ENCODE measurements around the gene MTHFD1L. TPM values are rescaled to one million over a fixed set of nuclear protein-coding genes. Genes with fewer than 3 reads are reported as not detected.

MTHFD1L gene
- total RNA-seq, 1 donor from 2014 or later = 53.2 TPM

- Histone ChIP-seq H3K27me3 (ENCODE audit: control insufficient read depth, insufficient read depth, low read length) (no peaks in the 10 kb centered on the region), H3K36me3 (ENCODE audit: control insufficient read depth, insufficient read depth, low read length) (peaks cover 5% of the 10 kb centered on the region), H3K4me3 (ENCODE audit: low read depth, low read length) (no peak overlapping the region)
- no peak for TF ChIP-seq CTCF (IDR thresholded peaks at IDR 0.05; ENCODE audit: insufficient read depth, low read length, severe bottlenecking)
- no peak for DNase-seq (ENCODE audit: low read depth)
- no peak for FAIRE-seq
Measured at GRCh38 chr6:150898399-150899170, 33.1 kb downstream of the MTHFD1L start.

GRCh38 chr6:150899231-150899630 lies 33.7 kb downstream of the MTHFD1L start:
- no peak for TF ChIP-seq CTCF (IDR thresholded peaks at IDR 0.05; ENCODE audit: insufficient read depth, low read length, severe bottlenecking)

GRCh38 chr6:150900049-150900448 lies 34.5 kb downstream of the MTHFD1L start:
- Histone ChIP-seq H3K27me3 (ENCODE audit: control insufficient read depth, insufficient read depth, low read length) (no peaks in the 10 kb centered on the region), H3K36me3 (ENCODE audit: control insufficient read depth, insufficient read depth, low read length) (peaks cover 5% of the 10 kb centered on the region), H3K4me3 (ENCODE audit: low read depth, low read length) (no peak overlapping the region)
- no peak for TF ChIP-seq CTCF (IDR thresholded peaks at IDR 0.05; ENCODE audit: insufficient read depth, low read length, severe bottlenecking)
- FAIRE-seq (no peak), DNase-seq (ENCODE audit: low read depth) (no peak)

More at GRCh38 chr6:150899231-150899630, 33.7 kb downstream of the MTHFD1L start:
- Histone ChIP-seq H3K27me3 (ENCODE audit: control insufficient read depth, insufficient read depth, low read length) (no peaks in the 10 kb centered on the region), H3K36me3 (ENCODE audit: control insufficient read depth, insufficient read depth, low read length) (peaks cover 5% of the 10 kb centered on the region), H3K4me3 (ENCODE audit: low read depth, low read length) (no peak overlapping the region)
- FAIRE-seq (no peak), DNase-seq (ENCODE audit: low read depth) (no peak)

GRCh38 chr6:150902142-150902776 lies 36.8 kb downstream of the MTHFD1L start:
- no peak for DNase-seq (ENCODE audit: low read depth)
- H3K27me3 ChIP-seq (ENCODE audit: control insufficient read depth, insufficient read depth, low read length) = no peaks in the 10 kb centered on the region
- H3K36me3 ChIP-seq (ENCODE audit: control insufficient read depth, insufficient read depth, low read length) = peaks cover 10% of the 10 kb centered on the region
- FAIRE-seq = no peak
- H3K4me3 ChIP-seq (ENCODE audit: low read depth, low read length) = no peak overlapping the region
- TF ChIP-seq CTCF (IDR thresholded peaks at IDR 0.05; ENCODE audit: insufficient read depth, low read length, severe bottlenecking) = no peak

GRCh38 chr6:150905769-150906168 lies 40.3 kb downstream of the MTHFD1L start:
- TF ChIP-seq CTCF (IDR thresholded peaks at IDR 0.05; ENCODE audit: insufficient read depth, low read length, severe bottlenecking) = peak; percentile 36
- FAIRE-seq (no peak), DNase-seq (ENCODE audit: low read depth) (no peak)
- Histone ChIP-seq H3K36me3 (ENCODE audit: control insufficient read depth, insufficient read depth, low read length) (peaks cover 5% of the 10 kb centered on the region), H3K4me3 (ENCODE audit: low read depth, low read length) (no peak overlapping the region), H3K27me3 (ENCODE audit: control insufficient read depth, insufficient read depth, low read length) (no peaks in the 10 kb centered on the region)
